HepG2 (cell line): ENCODE data around the gene SYNGR2. TPM values are rescaled to one million over a fixed set of nuclear protein-coding genes. Genes with fewer than 3 reads are reported as not detected.

Source experiments
- CEBPZ ChIP-seq: IDR thresholded peaks from 2 replicates; pipeline ENCODE4 v1.6.1; 2012; ENCODE audit warnings: low read length, improper control_type of control experiment
- KLF11 ChIP-seq: IDR thresholded peaks from 2 replicates; pipeline ENCODE4 v1.6.1; 2016; ENCODE audit warnings: missing compliant biosample characterization
- LRRFIP1 ChIP-seq: sonication (generic); formaldehyde crosslinking; conservative IDR thresholded peaks from 2 replicates; pipeline ENCODE4 v1.4.0; 2020; ENCODE audit warnings: missing genetic modification reagents
- RBAK ChIP-seq: sonication (generic); formaldehyde crosslinking; IDR thresholded peaks from 2 replicates; pipeline ENCODE4 v1.5.1; 2020; ENCODE audit warnings: mild to moderate bottlenecking, missing genetic modification reagents
- SETDB1 ChIP-seq: sonication (generic); formaldehyde crosslinking; IDR thresholded peaks from 2 replicates; pipeline ENCODE4 v1.5.1; 2020; ENCODE audit warnings: missing genetic modification reagents, mild to moderate bottlenecking, borderline replicate concordance
- SMAD1 ChIP-seq: sonication (generic); formaldehyde crosslinking; IDR thresholded peaks from 2 replicates; pipeline ENCODE4 v1.4.0; 2020; ENCODE audit warnings: missing genetic modification reagents, low read depth, mild to moderate bottlenecking, borderline replicate concordance
- TMF1 ChIP-seq: sonication (generic); formaldehyde crosslinking; IDR thresholded peaks from 2 replicates; pipeline ENCODE4 v1.8.1; 2022; ENCODE audit warnings: low read depth, missing genetic modification reagents
- ZBTB38 ChIP-seq: sonication (generic); formaldehyde crosslinking; IDR thresholded peaks from 2 replicates; pipeline ENCODE4 v1.5.1; 2020; ENCODE audit warnings: mild to moderate bottlenecking, missing genetic modification reagents
- ZBTB44 ChIP-seq: sonication (generic); formaldehyde crosslinking; IDR thresholded peaks from 2 replicates; pipeline ENCODE4 v1.4.0; 2020; ENCODE audit warnings: missing genetic modification reagents
- ZNF12 ChIP-seq: sonication (generic); formaldehyde crosslinking; IDR thresholded peaks from 2 replicates; pipeline ENCODE4 v1.5.0; 2020; ENCODE audit warnings: missing genetic modification reagents
- ZNF281 ChIP-seq: sonication (generic); formaldehyde crosslinking; IDR thresholded peaks from 2 replicates; pipeline ENCODE4 v1.4.0; 2020; ENCODE audit warnings: missing genetic modification reagents, borderline replicate concordance
- ZNF556 ChIP-seq: sonication (generic); formaldehyde crosslinking; IDR thresholded peaks from 2 replicates; pipeline ENCODE4 v1.4.0; 2020; ENCODE audit warnings: mild to moderate bottlenecking, missing genetic modification reagents, borderline replicate concordance
- ZNF562 ChIP-seq: sonication (generic); formaldehyde crosslinking; IDR thresholded peaks from 2 replicates; pipeline ENCODE4 v1.8.0; 2022; ENCODE audit warnings: missing genetic modification reagents, borderline replicate concordance
- ZNF605 ChIP-seq: sonication (generic); formaldehyde crosslinking; IDR thresholded peaks from 2 replicates; pipeline ENCODE4 v1.8.0; 2022; ENCODE audit warnings: mild to moderate bottlenecking, missing genetic modification reagents
- ZNF720 ChIP-seq: sonication (generic); formaldehyde crosslinking; IDR thresholded peaks from 2 replicates; pipeline ENCODE4 v1.4.0; 2020; ENCODE audit warnings: missing genetic modification reagents
- ZSCAN9 ChIP-seq: IDR thresholded peaks from 2 replicates; pipeline ENCODE4 v1.6.1; 2016; ENCODE audit warnings: borderline replicate concordance
- polyA plus RNA-seq, 8 experiments: library from polyadenylated mRNA; depleted of rRNA in 3 of 8; stranded (reverse) in 7 of 8; unstranded in 1 of 8; fragments of >200 nt; fragmentation: Illumina TruSeq in 4 of 8; extraction: Trizol in 4 of 8; gene quantifications; 2 replicates each; pipeline versions ENCODE4 v1.2.1 to v1.2.3, GENCODE V29; 2011 to 2016; ENCODE audit warnings: low read depth in 4 of 8, missing spikeins in 1 of 8, mixed read lengths in 1 of 8; ENCODE audit not compliant: insufficient read depth in 1 of 8
- total RNA-seq, 5 experiments: library from RNA; depleted of rRNA; stranded (reverse); fragments of >200 nt; fragmentation: Illumina TruSeq; extraction: Trizol; gene quantifications; 2 replicates each; pipeline ENCODE4 v1.2.3, GENCODE V29; 2016; ENCODE audit warnings: low read depth in 1 of 5
- TF ChIP-seq, protein P1 (sequence below): sonication (generic); IDR thresholded peaks from 2 replicates; pipeline ENCODE4 v1.6.1; 2016; ENCODE audit warnings: low read depth, borderline replicate concordance

SYNGR2 gene
- total and polyA plus RNA-seq, 2 of the 13 experiments (the other 11 are each of a cell fraction or from before 2014, with no cell fraction given), result 46.7 to 170 TPM

GRCh38 chr17:78133971-78134898 lies 34.1 kb upstream of the SYNGR2 start (continued):
- no peak for TF ChIP-seq LRRFIP1 (CRISPR knock-in tag)
- peak; percentile 89 for TF ChIP-seq ZNF12 (CRISPR knock-in tag)
- no peak for TF ChIP-seq ZNF720 (CRISPR knock-in tag)
- TF ChIP-seq ZBTB38, result no peak; the same call in none of the 2 replicates
- TF ChIP-seq RBAK (CRISPR knock-in tag), result no peak
- TF ChIP-seq SMAD1 (CRISPR knock-in tag), result no peak
- TF ChIP-seq KLF11, result no peak
- no peak for TF ChIP-seq ZNF281
- no peak for TF ChIP-seq TMF1 (CRISPR knock-in tag)
- TF ChIP-seq ZNF556 (CRISPR knock-in tag), result 0 out of 2 replicates have a peak, but pooled peaks have one; percentile 63
- TF ChIP-seq SETDB1 (CRISPR knock-in tag), result no peak
- TF ChIP-seq ZSCAN9 (CRISPR knock-in tag), result peak; percentile 72; the same call in 1 of the 2 replicates
- TF ChIP-seq, protein P1, sequence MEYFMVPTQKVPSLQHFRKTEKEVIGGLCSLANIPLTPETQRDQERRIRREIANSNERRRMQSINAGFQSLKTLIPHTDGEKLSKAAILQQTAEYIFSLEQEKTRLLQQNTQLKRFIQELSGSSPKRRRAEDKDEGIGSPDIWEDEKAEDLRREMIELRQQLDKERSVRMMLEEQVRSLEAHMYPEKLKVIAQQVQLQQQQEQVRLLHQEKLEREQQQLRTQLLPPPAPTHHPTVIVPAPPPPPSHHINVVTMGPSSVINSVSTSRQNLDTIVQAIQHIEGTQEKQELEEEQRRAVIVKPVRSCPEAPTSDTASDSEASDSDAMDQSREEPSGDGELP, result peak; percentile 67; the same call in 1 of the 2 replicates
- no peak for TF ChIP-seq ZBTB44 (CRISPR knock-in tag)
- TF ChIP-seq ZNF562 (CRISPR knock-in tag), result no peak
- TF ChIP-seq ZNF605, result no peak
- TF ChIP-seq CEBPZ, result no peak
